SK-N-SH (cell line): ENCODE measurements around the gene GALR2. TPM values are rescaled to one million over a fixed set of nuclear protein-coding genes. Genes with fewer than 3 reads are reported as not detected.

Experiments
- CTCF ChIA-PET: fragments of 300-600, 350-600 bp; formaldehyde crosslinking; extraction: SDS; loops from one replicate; lab custom pipeline; 2021; lab: Yijun Ruan, JAX
- POLR2A ChIA-PET: fragments of 350-600 bp; sonication (Branson Sonifier 250); formaldehyde crosslinking; extraction: SDS; loops from one replicate; lab custom pipeline; 2020; ENCODE audit warnings: antibody characterized with exemption, inconsistent platforms; lab: Yijun Ruan, JAX
- DNase-seq: peaks from one replicate; pipeline ENCODE4 v3.0.0; 2012
- H2AFZ ChIP-seq: fragments of 200-600 bp; sonication (generic); 2 replicates; pipeline ENCODE4 v1.8.1; 2016; ENCODE audit warnings: antibody characterized with exemption, mild to moderate bottlenecking, low read depth
- H3F3A ChIP-seq: fragments of 200-600 bp; sonication (generic); replicated peaks from 2 replicates; pipeline ENCODE3; 2016; ENCODE audit warnings: antibody characterized with exemption, mild to moderate bottlenecking; ENCODE audit not compliant: insufficient read depth
- H3K27ac ChIP-seq, 2 experiments: fragments of 200-500 bp in 1 of 2; fragments of 200-600 bp in 1 of 2; sonication (Bioruptor generic) in 1 of 2; sonication (generic), shearing (Covaris generic) in 1 of 2; 2 replicates each; pipeline versions ENCODE4 v1.5.1 to v1.6.1; 2014 to 2016; ENCODE audit warnings: low read depth in 2 of 2, inconsistent platforms in 1 of 2, low read length in 1 of 2, mild to moderate bottlenecking in 1 of 2, mixed read lengths in 1 of 2
- H3K27me3 ChIP-seq: fragments of 200-600 bp; sonication (generic), shearing (Covaris generic); 2 replicates; pipeline ENCODE4 v1.6.1; 2016; ENCODE audit warnings: mixed run types; ENCODE audit not compliant: insufficient read depth
- H3K36me3 ChIP-seq, 2 experiments: fragments of 200-500 bp in 1 of 2; fragments of 200-600 bp in 1 of 2; sonication (Bioruptor generic) in 1 of 2; sonication (generic) in 1 of 2; replicated peaks in 1 of 2; 2 replicates each; pipeline versions ENCODE3 to v1.5.1; 2014 to 2016; ENCODE audit warnings: low read length in 1 of 2, mild to moderate bottlenecking in 1 of 2; ENCODE audit not compliant: insufficient read depth in 2 of 2, control insufficient read depth in 1 of 2
- H3K4me1 ChIP-seq, 2 experiments: fragments of 200-500 bp in 1 of 2; fragments of 200-600 bp in 1 of 2; sonication (Bioruptor generic) in 1 of 2; sonication (generic), shearing (Covaris generic) in 1 of 2; 2 replicates each; pipeline versions ENCODE4 v1.5.1 to v1.6.1; 2014 to 2016; ENCODE audit warnings: low read depth in 1 of 2, low read length in 1 of 2, mixed run types in 1 of 2; ENCODE audit not compliant: insufficient read depth in 2 of 2, control insufficient read depth in 1 of 2
- H3K4me2 ChIP-seq: fragments of 200-600 bp; sonication (generic), shearing (Covaris generic); 2 replicates; pipeline ENCODE4 v1.6.1; 2017; ENCODE audit warnings: mixed run types
- H3K4me3 ChIP-seq, 2 experiments: fragments of 200-500 bp in 1 of 2; fragments of 200-600 bp in 1 of 2; sonication (Bioruptor generic) in 1 of 2; sonication (generic), shearing (Covaris generic) in 1 of 2; 2 replicates each; pipeline versions ENCODE4 v1.5.1 to v1.8.1; 2014 to 2016; ENCODE audit warnings: low read depth in 2 of 2, inconsistent platforms in 1 of 2, low read length in 1 of 2, mild to moderate bottlenecking in 1 of 2, mixed read lengths in 1 of 2, moderate library complexity in 1 of 2
- H3K79me2 ChIP-seq: fragments of 200-600 bp; sonication (generic); 2 replicates; pipeline ENCODE4 v1.8.1; 2017; ENCODE audit warnings: mild to moderate bottlenecking; ENCODE audit not compliant: insufficient read depth
- H3K9ac ChIP-seq: fragments of 200-600 bp; sonication (generic); 2 replicates; pipeline ENCODE4 v1.6.1; 2017; ENCODE audit warnings: mixed run types
- H3K9me2 ChIP-seq: fragments of 200-600 bp; sonication (generic); 2 replicates; pipeline ENCODE4 v1.6.1; 2017; ENCODE audit warnings: mixed run types
- H3K9me3 ChIP-seq: fragments of 200-600 bp; sonication (generic); 2 replicates; pipeline ENCODE4 v1.6.1; 2017; ENCODE audit warnings: mixed run types, mild to moderate bottlenecking, moderate library complexity
- H4K20me1 ChIP-seq: fragments of 200-600 bp; sonication (generic); 2 replicates; pipeline ENCODE4 v1.6.1; 2017; ENCODE audit warnings: mild to moderate bottlenecking, mixed run types; ENCODE audit not compliant: insufficient read depth
- FOXJ3 ChIP-seq: sonication (generic); formaldehyde crosslinking; IDR thresholded peaks from 2 replicates; pipeline ENCODE4 v1.5.1; 2020; ENCODE audit warnings: mild to moderate bottlenecking, missing genetic modification reagents
- FOXM1 ChIP-seq: IDR thresholded peaks from 2 replicates; pipeline ENCODE4 v1.4.0; 2012; ENCODE audit warnings: low read depth, mild to moderate bottlenecking
- MXI1 ChIP-seq: IDR thresholded peaks from 2 replicates; pipeline ENCODE4 v1.6.1; 2012; ENCODE audit warnings: mild to moderate bottlenecking, low read depth, low read length, improper control_type of control experiment
- NFIC ChIP-seq: IDR thresholded peaks from 2 replicates; pipeline ENCODE4 v1.4.0; 2012; ENCODE audit warnings: borderline replicate concordance
- NRF1 ChIP-seq: IDR thresholded peaks from 2 replicates; pipeline ENCODE4 v1.6.1; 2012; ENCODE audit warnings: low read depth, mild to moderate bottlenecking, low read length
- POLR2AphosphoS5 ChIP-seq: IDR thresholded peaks from 2 replicates; pipeline ENCODE4 v1.6.1; 2012; ENCODE audit warnings: low read depth, low read length
- WGBS: methylation state at CpG from one replicate; pipeline ENCODE4 v1.1.6; 2017; ENCODE audit warnings: low lambda C conversion rate; 5-methylcytosine and 5-hydroxymethylcytosine counted together
- polyA plus RNA-seq, 3 experiments: library from polyadenylated mRNA; depleted of rRNA; stranded (reverse); fragments of >200 nt; gene quantifications; 2 replicates each; pipeline ENCODE4 v1.2.3, GENCODE V29; 2012
- TF ChIP-seq, protein P1 (sequence below): IDR thresholded peaks from 2 replicates; pipeline ENCODE4 v1.4.0; 2012; ENCODE audit warnings: low read depth, borderline replicate concordance
- TF ChIP-seq, protein P2 (sequence below): IDR thresholded peaks from 2 replicates; pipeline ENCODE4 v1.4.0; 2012; ENCODE audit warnings: low read depth
- TF ChIP-seq, protein P3 (sequence below): fragments of 150-350 bp; IDR thresholded peaks from 2 replicates; pipeline ENCODE4 v1.6.1; 2017; ENCODE audit warnings: antibody characterized with exemption, low read length, low read depth, borderline replicate concordance

The GALR2 gene
- polyA plus RNA-seq, 1 of the 3 experiments (the other 2 are of a cell fraction): 0.05 TPM

DNA sequence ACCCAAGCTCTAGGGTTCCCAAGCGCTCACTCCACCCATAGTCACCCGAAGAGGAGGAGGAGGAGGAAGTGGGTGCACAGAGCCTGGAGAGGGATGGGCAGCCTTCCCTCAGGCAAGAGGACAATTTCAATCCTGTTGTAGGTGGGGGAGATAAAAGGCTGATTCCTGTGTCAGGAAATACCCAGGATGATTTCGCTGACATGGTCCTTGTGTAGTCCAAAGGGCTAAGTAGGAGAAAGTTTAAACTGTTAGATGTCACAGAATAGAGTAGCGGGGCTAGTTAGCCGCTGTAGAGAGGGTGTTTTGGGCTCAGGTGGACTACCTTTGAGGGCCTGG lies 30.3 kb downstream of the GALR2 start:
- ChIA-PET POLR2A (interaction anchor here (1.0 to 1.6 kb wide), 3 partner anchors 12 to 78 kb away, joined by 3 to 7 read pairs (median 3); no protein-coding TSS in a partner anchor), CTCF (interaction anchor here (1.0 to 7.3 kb wide), 7 partner anchors 15 to 293 kb away, joined by 3 to 53 read pairs (median 4); no protein-coding TSS in a partner anchor)
- peaks cover 12% of the 10 kb centered on the region for H3F3A ChIP-seq
- no peaks in the 10 kb centered on the region for H3K9me2 ChIP-seq
- TF ChIP-seq FOXM1 (no peak), POLR2AphosphoS5 (no peak)
- TF ChIP-seq, protein P1, sequence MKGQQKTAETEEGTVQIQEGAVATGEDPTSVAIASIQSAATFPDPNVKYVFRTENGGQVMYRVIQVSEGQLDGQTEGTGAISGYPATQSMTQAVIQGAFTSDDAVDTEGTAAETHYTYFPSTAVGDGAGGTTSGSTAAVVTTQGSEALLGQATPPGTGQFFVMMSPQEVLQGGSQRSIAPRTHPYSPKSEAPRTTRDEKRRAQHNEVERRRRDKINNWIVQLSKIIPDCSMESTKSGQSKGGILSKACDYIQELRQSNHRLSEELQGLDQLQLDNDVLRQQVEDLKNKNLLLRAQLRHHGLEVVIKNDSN: no peak
- TF ChIP-seq, protein P2, sequence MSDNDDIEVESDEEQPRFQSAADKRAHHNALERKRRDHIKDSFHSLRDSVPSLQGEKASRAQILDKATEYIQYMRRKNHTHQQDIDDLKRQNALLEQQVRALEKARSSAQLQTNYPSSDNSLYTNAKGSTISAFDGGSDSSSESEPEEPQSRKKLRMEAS: no peak
- H3K9ac ChIP-seq: no peak overlapping the region
- H3K79me2 ChIP-seq: peaks cover 27% of the 10 kb centered on the region
- no peak overlapping the region for H3K27ac ChIP-seq
- H4K20me1 ChIP-seq: no peaks in the 10 kb centered on the region
- H3K4me1 ChIP-seq: peaks cover 3 to 15% of the 10 kb centered on the region in 2 experiments; a peak in 2 of 4 replicates
- H3K4me2 ChIP-seq: no peak overlapping the region
- peaks cover 15 to 28% of the 10 kb centered on the region in 2 experiments for H3K36me3 ChIP-seq
- DNase-seq: no peak
- no peaks in the 10 kb centered on the region for H3K9me3 ChIP-seq
- WGBS: 80% methylated on average over 5 of the region's 5 CpGs
- no peak overlapping the region for H3K4me3 ChIP-seq
- H3K27me3 ChIP-seq: no peaks in the 10 kb centered on the region; the same call in 1 of the 2 replicates
- no peak overlapping the region for H2AFZ ChIP-seq

DNA sequence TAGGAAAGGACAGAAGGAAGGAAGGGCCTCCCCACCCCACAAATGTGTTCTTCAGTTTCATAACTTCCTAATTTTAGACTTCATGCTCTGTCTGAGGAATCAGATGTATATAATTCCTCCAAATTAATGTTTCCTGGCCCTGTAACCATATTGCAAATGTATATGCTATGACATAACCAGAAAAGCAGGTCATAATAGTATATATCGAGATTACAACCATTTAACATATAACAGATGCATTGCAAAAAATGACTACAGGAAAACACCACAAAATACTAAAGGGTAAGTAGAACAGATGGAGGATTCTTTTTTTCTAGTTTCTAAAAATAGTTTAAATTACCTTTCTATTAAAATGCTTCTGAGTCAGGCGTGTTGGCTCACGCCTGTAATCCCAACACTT lies 32.1 kb downstream of the GALR2 start:
- ChIA-PET CTCF (interaction anchor here (0.5 to 7.3 kb wide), 14 partner anchors 12 to 192 kb away, joined by 3 to 53 read pairs (median 3); no protein-coding TSS in a partner anchor), POLR2A (interaction anchor here (0.7 to 1.0 kb wide), 2 partner anchors 10 to 164 kb away, joined by 3 read pairs; no protein-coding TSS in a partner anchor)
- no peak for TF ChIP-seq FOXJ3
- no peak for TF ChIP-seq NRF1
- TF ChIP-seq, protein P1: no peak
- TF ChIP-seq NFIC: no peak
- no peak for TF ChIP-seq MXI1
- TF ChIP-seq, protein P2: no peak
- TF ChIP-seq, protein P3, sequence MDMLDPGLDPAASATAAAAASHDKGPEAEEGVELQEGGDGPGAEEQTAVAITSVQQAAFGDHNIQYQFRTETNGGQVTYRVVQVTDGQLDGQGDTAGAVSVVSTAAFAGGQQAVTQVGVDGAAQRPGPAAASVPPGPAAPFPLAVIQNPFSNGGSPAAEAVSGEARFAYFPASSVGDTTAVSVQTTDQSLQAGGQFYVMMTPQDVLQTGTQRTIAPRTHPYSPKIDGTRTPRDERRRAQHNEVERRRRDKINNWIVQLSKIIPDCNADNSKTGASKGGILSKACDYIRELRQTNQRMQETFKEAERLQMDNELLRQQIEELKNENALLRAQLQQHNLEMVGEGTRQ: no peak
- Histone ChIP-seq H3K36me3 (peaks cover 3 to 11% of the 10 kb centered on the region in 2 experiments), H3K4me3 (no peak overlapping the region), H3K4me1 (peaks cover 3 to 15% of the 10 kb centered on the region in 2 experiments; a peak in 2 of 4 replicates), H4K20me1 (no peaks in the 10 kb centered on the region), H2AFZ (0 out of 2 replicates have a peak overlapping the region, but pooled peaks have one; percentile 61), H3K9me3 (no peaks in the 10 kb centered on the region), H3K9ac (no peak overlapping the region), H3K27me3 (no peaks in the 10 kb centered on the region; the same call in 1 of the 2 replicates), H3K9me2 (no peaks in the 10 kb centered on the region), H3K27ac (no peak overlapping the region), H3F3A (peaks cover 12% of the 10 kb centered on the region), H3K4me2 (no peak overlapping the region), H3K79me2 (peaks cover 19% of the 10 kb centered on the region)
- DNase-seq: no peak
- 75% methylated on average over 3 of the region's 3 CpGs for WGBS
